UCSD-AML1 (cell line): ENCODE measurements around the gene OXSR1.
"Not testable (repeated sequence)": the region's sequence is repeated elsewhere in the genome, so short reads cannot be mapped to it uniquely, and the experiment has no call there.

ENCODE experiments used
- DNase-seq: peaks from one replicate; lab custom pipeline; 2025; ENCODE audit not compliant: unreplicated experiment; lab: John Stamatoyannopoulos, UW

Gene OXSR1

DNA sequence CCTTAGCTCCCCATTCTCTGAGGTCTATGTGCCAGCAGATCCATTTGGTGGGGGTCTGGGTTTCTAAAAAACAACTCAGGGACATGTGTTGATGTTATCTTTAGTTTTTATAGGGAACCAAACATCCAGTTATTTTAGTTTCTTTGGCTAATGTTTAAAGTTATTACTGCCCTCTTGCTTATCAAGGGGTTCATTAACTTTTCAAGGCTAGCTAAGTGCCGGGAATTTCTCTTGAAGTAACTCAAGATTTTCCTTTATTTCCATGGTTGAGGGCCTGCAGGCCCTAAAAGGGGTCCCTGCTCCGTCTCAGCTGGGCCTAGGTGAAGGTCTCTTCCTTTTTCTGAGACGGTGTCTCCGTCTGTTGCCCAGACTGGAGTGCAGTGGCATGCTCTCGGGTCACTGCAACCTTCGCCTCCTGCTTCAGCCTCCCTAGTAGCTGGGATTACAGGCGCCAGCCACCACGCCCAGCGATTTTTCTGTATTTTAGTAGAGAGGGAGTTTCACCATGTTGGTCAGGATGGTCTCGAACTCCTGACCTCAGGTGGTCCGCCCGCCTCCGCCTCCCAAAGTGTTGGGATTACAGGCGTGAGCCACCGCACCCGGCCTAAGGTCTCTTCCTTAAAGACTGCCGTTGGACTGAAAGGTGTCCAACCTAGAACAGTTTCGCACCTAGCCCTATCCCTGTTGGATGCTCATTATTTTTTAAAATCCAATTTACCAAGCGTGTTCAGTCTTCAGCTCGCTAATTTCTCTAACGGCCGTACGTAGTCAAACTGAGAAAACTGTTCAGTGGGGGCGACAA is 1.3 kb upstream of the OXSR1 start:
- no peak for DNase-seq

DNA sequence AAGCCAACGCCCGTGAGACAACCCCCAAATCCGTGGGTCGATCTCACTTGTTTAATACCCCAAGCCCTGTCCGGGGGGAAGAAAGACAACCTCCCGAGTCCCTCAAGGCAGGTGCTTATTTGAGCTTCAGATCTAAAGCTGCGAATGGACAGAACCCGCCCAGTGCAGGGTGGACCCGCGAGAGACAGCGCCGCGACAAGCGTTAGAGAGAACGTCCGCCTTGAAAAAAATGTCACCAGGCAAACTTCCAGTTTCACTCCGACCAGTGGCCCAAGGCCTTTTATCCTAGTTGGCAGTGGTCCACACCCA is 740 bp upstream of the OXSR1 start:
- no peak for DNase-seq

DNA sequence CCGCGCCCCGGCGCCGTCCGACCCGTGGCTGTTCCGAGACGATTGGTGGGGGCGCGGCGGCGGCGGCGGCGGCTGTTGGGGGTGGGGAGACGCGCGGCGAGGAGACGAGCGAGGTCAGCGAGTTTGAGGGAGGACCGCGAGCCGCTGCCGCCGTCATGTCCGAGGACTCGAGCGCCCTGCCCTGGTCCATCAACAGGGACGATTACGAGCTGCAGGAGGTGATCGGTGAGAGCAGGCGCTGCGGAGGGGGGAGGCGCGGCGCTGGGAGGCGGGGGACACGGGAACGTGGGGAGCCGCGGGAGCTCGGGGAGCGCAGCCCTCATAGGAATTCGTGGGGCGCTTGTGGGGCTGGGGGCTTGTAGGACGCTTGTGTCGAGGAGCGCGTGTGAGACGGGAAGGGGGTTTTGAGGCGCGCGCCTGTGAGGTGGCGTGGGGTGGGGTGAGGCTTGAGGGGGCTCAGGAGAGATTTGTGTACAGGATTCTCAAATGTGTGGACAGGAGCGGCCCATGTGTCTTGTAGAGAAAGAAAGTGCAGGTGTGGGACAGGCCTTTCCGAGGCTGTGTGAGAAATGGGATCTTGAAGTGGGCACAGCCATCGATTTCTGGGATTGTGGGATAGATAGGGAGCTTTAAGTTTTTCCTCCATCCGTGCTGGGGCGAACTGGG is 518 bp downstream of the OXSR1 start:
- no peak for DNase-seq

GRCh38 chr3:38167591-38167990 is 2.3 kb downstream of the OXSR1 start:
- no peak for DNase-seq

GRCh38 chr3:38168151-38169026 is 3.1 kb downstream of the OXSR1 start:
- no peak for DNase-seq

DNA sequence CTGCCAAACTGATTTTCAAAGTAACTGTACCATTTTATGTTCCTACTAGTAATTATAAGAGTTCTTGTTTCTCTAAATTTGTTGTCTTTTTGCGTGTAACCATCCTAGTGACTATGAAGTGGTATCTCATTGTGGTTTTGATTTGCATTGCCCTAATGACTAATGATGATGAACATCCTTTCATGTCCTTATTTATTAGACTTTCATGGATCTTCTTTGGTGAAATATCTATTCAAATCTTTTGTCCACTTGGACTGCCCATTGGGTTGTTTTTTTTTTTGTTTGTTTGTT is 3.6 kb downstream of the OXSR1 start:
- DNase-seq: no peak

GRCh38 chr3:38170722-38171121 is 5.4 kb downstream of the OXSR1 start:
- DNase-seq: no peak

DNA sequence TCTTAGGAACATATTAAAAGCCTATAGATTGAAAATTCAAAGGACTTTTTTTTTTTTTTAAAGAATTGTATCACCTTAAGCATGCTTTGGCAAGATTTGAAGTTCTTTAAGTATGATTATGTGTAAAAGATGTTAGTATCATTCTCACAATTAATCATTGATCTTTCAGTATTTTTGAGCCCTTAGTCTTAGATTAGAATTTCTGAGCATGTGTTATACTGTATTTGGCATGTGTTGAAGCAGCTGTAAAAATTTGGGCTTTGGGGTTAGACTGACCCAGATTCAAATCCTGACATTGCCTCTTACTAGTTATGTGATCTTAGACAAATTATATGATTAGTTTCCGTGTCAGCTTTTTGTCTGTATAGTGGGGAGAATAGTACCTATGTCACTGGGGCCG is 6.3 kb downstream of the OXSR1 start:
- DNase-seq: no peak

GRCh38 chr3:38173834-38174418 is 8.6 kb downstream of the OXSR1 start:
- no peak for DNase-seq

- DNase-seq: no peak
These were observed 11.8 kb downstream of the OXSR1 start for GRCh38 chr3:38177181-38177580.

DNA sequence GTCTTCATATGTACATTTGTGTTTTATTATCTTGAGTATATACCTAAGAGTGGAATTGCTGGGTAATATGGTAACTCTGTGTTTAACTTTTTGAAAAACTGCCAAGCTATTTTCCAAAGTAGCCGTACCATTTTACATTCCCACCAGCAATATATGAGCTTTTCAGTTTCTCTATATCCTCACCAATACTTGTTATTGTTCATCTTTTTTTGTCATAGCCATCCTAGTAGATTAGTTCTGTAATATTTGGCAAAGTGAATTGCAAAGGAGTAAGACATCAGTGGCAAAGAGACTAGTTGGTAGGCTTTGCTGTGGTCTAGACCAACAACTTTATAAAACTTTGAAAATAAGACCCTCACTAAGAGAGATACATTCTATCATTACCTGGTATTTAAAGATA is 21.4 kb downstream of the OXSR1 start:
- no peak for DNase-seq

DNA sequence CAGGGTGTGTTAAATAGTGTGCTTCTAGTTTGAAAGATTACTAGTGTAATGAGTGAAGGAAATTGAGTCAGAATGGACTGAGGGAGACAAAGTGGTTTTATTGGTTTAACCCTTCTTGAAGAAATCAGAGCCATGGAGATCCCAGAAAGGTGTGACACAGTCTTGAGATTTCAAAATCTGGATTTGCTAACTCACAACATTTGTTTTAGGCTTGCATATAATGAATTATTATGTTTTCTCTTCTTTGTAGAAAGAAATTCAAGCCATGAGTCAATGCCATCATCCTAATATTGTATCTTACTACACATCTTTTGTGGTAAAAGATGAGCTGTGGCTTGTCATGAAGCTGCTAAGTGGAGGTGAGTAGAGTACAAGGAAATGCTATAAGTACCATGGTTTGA is 25.1 kb downstream of the OXSR1 start:
- no peak for DNase-seq

DNA sequence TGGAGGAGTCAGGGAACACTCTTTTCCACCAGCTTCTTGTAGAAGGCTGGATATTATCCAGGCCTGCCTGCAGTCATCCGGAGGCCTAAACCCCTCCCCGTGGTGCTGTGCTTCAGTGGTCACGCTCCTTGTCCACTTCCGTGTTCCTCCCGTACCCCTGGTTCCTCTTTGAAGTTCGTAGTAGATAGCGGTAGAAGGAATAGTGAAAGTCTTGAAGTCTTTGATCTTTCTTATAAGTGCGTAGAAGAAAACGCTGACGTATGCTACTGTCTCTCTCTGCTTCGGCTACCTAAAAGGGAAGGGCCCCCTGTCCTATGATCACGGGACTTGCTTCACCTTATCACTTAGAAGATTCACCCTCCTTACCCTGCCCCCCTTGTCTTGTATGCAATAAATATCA is 37.6 kb downstream of the OXSR1 start:
- not testable (repeated sequence) for DNase-seq

- no peak for DNase-seq
These were observed 38.4 kb downstream of the OXSR1 start for GRCh38 chr3:38203690-38204089.

DNA sequence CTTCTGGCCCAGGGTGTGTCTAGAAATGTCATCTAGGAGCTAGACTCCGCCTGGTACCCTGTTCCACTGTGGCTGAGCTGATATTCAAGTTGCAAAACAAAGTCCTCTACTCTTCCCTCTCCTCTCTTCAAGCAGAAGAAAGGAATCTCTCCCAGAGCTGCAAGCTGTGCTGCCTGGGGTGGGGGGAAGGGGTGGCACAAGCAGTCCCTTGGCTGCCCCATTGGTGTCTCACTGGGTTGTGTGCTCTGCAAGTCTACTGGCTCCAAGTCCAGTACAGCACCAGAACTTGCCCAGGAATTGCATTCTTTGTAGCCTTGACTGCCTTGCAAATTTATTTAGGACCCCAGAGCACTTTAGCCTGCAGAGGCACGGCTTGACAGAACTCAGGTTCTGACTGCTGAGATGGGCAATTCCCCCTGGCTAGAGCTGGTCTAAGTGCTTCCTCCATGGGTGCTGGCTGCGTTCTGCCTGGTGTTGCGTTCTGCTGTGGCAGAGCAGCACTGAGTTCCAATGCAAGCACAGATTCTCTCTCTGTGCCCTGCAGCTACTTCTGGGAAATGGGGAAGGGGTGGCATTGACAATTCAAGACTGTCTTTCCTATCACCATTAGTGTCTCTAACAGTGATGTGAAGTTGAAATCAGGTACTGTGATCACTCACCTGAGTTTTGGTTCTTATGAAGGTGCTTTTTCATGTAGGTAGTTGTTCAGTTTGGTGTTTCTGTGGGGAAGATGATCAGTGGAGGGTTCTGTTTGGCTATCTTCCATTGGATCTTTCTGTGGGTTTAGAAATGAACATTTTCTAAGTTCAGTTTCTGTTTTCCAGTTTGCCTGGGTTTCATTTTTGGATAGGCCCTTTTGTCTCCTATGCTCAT is 39.5 kb downstream of the OXSR1 start:
- DNase-seq: no peak

DNA sequence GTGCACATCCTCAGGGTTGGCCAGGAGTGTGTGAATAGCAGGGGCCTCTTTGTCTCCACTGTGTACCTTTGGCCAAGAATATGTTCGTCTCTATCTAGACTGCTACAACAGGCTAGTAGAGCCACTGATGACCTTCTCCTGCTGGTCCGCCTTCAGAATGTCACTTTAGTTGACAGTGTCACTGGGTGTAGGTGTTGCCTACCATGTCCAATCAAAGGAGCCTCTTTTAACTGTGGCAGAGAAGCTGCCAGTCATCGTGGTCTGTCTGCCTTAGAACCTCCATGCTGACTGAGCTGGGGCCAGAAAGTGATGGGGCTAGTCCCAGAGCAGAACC is 40.1 kb downstream of the OXSR1 start:
- DNase-seq: no peak

GRCh38 chr3:38207254-38208003 is 42.1 kb downstream of the OXSR1 start:
- no peak for DNase-seq

- no peak for DNase-seq
These were observed 44.9 kb downstream of the OXSR1 start for GRCh38 chr3:38210141-38210757.

DNA sequence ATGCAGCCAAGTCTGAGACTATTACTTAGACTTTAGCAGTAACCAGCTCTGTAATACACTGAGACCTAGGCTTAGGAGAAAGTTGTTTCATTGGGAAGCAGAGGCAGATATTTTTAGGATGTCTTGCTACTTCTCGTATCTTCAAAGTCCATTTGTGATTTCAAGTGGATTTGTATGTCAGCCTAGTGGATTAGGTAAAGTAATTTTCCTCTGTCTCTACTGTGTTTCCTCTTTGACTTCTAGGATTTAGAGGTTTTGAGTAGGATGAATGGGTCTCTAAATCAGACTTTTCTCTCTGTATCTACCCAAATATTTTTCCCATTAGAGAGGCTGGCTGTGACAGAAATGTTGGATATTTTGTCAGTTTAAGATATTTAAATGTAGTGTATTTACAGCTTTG is 46.8 kb downstream of the OXSR1 start:
- no peak for DNase-seq

DNA sequence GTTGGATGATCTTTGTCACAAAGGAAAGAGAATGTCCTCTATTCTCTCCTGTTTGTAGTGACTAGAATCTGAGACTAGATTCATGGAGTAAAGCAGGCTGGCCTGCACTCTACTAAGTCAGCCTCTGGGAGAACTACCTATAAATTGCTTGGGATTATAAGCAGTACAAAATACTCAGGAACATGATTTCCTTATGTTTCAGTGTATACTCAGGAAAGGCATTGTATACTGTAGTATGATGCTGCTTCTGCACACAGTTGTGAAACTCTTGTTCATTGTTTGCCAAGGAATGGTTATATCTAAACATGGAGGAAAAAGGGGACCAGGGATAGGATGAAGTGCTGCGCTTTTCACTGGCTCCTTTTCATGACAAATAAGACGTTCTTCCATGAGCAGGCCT is 49.2 kb downstream of the OXSR1 start:
- no peak for DNase-seq
